Muscle layer of duodenum (tissue), 2 donors: ENCODE results near the gene VOPP1.

ENCODE experiments used
- H3K27ac ChIP-seq: one replicate; pipeline ENCODE4 v1.7.0; 2013; ENCODE audit warnings: mild to moderate bottlenecking, low read length
- H3K27me3 ChIP-seq: one replicate; pipeline ENCODE4 v1.7.0; 2013; ENCODE audit warnings: low read depth, mild to moderate bottlenecking, control low read depth, low read length
- H3K36me3 ChIP-seq, 2 donors: one replicate each; pipeline ENCODE4 v1.7.0; 2013; ENCODE audit warnings: low read length in 2 of 2, control low read depth in 1 of 2, mild to moderate bottlenecking in 1 of 2; ENCODE audit not compliant: insufficient read depth in 2 of 2, control insufficient read depth in 1 of 2
- H3K4me1 ChIP-seq, 2 donors: one replicate each; pipeline ENCODE4 v1.7.0; 2013; ENCODE audit warnings: low read length in 2 of 2, mild to moderate bottlenecking in 2 of 2, control low read depth in 1 of 2, moderate library complexity in 1 of 2; ENCODE audit not compliant: insufficient read depth in 2 of 2, control insufficient read depth in 1 of 2
- H3K4me3 ChIP-seq, 2 donors: one replicate each; pipeline ENCODE4 v1.7.0; 2013; ENCODE audit warnings: low read length in 2 of 2, low read depth in 1 of 2, mild to moderate bottlenecking in 1 of 2
- H3K9me3 ChIP-seq, 2 donors: one replicate each; pipeline ENCODE4 v1.7.0; 2013; ENCODE audit warnings: low read length in 2 of 2, control low read depth in 1 of 2, mild to moderate bottlenecking in 1 of 2; ENCODE audit not compliant: control insufficient read depth in 1 of 2
- donor health status: healthy.

The VOPP1 gene

GRCh38 chr7:55536619-55537457, 35.5 kb downstream of the VOPP1 start:
- Histone ChIP-seq H3K4me1 (peaks cover 13% of the 10 kb centered on the region in 2 donors), H3K27ac (no peak overlapping the region), H3K4me3 (no peak overlapping the region)

GRCh38 chr7:55535617-55536016, 36.7 kb downstream of the VOPP1 start:
- H3K9me3 ChIP-seq, result no peaks in the 10 kb centered on the region
- peaks cover 13% of the 10 kb centered on the region in 2 donors for H3K4me1 ChIP-seq
- H3K4me3 ChIP-seq, result no peak overlapping the region
- H3K36me3 ChIP-seq, result no peaks in the 10 kb centered on the region
- H3K27ac ChIP-seq, result no peak overlapping the region
- H3K27me3 ChIP-seq, result no peaks in the 10 kb centered on the region

More at GRCh38 chr7:55536619-55537457, 35.5 kb downstream of the VOPP1 start:
- H3K36me3 ChIP-seq, result no peaks in the 10 kb centered on the region
- no peaks in the 10 kb centered on the region for H3K9me3 ChIP-seq
- no peaks in the 10 kb centered on the region for H3K27me3 ChIP-seq

- no peaks in the 10 kb centered on the region for H3K27me3 ChIP-seq
- H3K4me1 ChIP-seq, result peaks cover 13% of the 10 kb centered on the region in 2 donors
- no peaks in the 10 kb centered on the region for H3K9me3 ChIP-seq
- peak overlapping the region; percentile 10 for H3K27ac ChIP-seq
- no peaks in the 10 kb centered on the region for H3K36me3 ChIP-seq
- H3K4me3 ChIP-seq, result no peak overlapping the region
Observed at GRCh38 chr7:55534916-55535590, 37.2 kb downstream of the VOPP1 start.

- Histone ChIP-seq H3K4me3 (no peak overlapping the region), H3K9me3 (no peaks in the 10 kb centered on the region), H3K4me1 (peaks cover 13% of the 10 kb centered on the region in 2 donors), H3K36me3 (no peaks in the 10 kb centered on the region), H3K27me3 (no peaks in the 10 kb centered on the region), H3K27ac (peak overlapping the region; percentile 50)
Observed at GRCh38 chr7:55534262-55534915, 37.9 kb downstream of the VOPP1 start.

GRCh38 chr7:55533729-55534080, 38.6 kb downstream of the VOPP1 start:
- peak overlapping the region; percentile 50 for H3K27ac ChIP-seq
- no peak overlapping the region for H3K4me3 ChIP-seq
- peaks cover 13% of the 10 kb centered on the region in 2 donors for H3K4me1 ChIP-seq
- no peaks in the 10 kb centered on the region for H3K36me3 ChIP-seq
- no peaks in the 10 kb centered on the region for H3K27me3 ChIP-seq
- no peaks in the 10 kb centered on the region for H3K9me3 ChIP-seq

GRCh38 chr7:55533050-55533728, 39.1 kb downstream of the VOPP1 start:
- H3K9me3 ChIP-seq, result no peaks in the 10 kb centered on the region
- no peak overlapping the region for H3K4me3 ChIP-seq
- H3K27ac ChIP-seq, result peak overlapping the region; percentile 50
- H3K27me3 ChIP-seq, result no peaks in the 10 kb centered on the region
- peaks cover 13% of the 10 kb centered on the region in 2 donors for H3K4me1 ChIP-seq
- H3K36me3 ChIP-seq, result no peaks in the 10 kb centered on the region

- H3K36me3 ChIP-seq, result no peaks in the 10 kb centered on the region
- no peaks in the 10 kb centered on the region for H3K27me3 ChIP-seq
- H3K27ac ChIP-seq, result no peak overlapping the region
- H3K4me1 ChIP-seq, result peaks cover 13% of the 10 kb centered on the region in 2 donors
- no peaks in the 10 kb centered on the region for H3K9me3 ChIP-seq
- H3K4me3 ChIP-seq, result no peak overlapping the region
Observed at GRCh38 chr7:55532150-55532917, 40.0 kb downstream of the VOPP1 start.

GRCh38 chr7:55531536-55531935, 40.8 kb downstream of the VOPP1 start:
- H3K4me3 ChIP-seq, result no peak overlapping the region
- no peak overlapping the region for H3K27ac ChIP-seq
- H3K4me1 ChIP-seq, result peaks cover 13% of the 10 kb centered on the region in 2 donors
- H3K27me3 ChIP-seq, result no peaks in the 10 kb centered on the region
- no peaks in the 10 kb centered on the region for H3K9me3 ChIP-seq
- H3K36me3 ChIP-seq, result no peaks in the 10 kb centered on the region

GRCh38 chr7:55527307-55527706, 45.0 kb downstream of the VOPP1 start:
- H3K27ac ChIP-seq, result no peak overlapping the region
- H3K9me3 ChIP-seq, result no peaks in the 10 kb centered on the region
- H3K36me3 ChIP-seq, result no peaks in the 10 kb centered on the region
- no peaks in the 10 kb centered on the region for H3K4me1 ChIP-seq
- no peak overlapping the region for H3K4me3 ChIP-seq
- H3K27me3 ChIP-seq, result no peaks in the 10 kb centered on the region

- Histone ChIP-seq H3K9me3 (no peaks in the 10 kb centered on the region), H3K27ac (no peak overlapping the region), H3K27me3 (no peaks in the 10 kb centered on the region), H3K4me1 (no peaks in the 10 kb centered on the region), H3K4me3 (no peak overlapping the region), H3K36me3 (no peaks in the 10 kb centered on the region)
Observed at GRCh38 chr7:55526770-55527169, 45.5 kb downstream of the VOPP1 start.
